ENCODE data around the gene PAX8. TPM values are rescaled to one million over a fixed set of nuclear protein-coding genes. Genes with fewer than 3 reads are reported as not detected.

PAX8 gene
- total and polyA plus RNA-seq, 2 of the 13 experiments (the other 11 are each of a cell fraction or from before 2014, with no cell fraction given), result 1.5 to 8.8 TPM

- TF ChIP-seq KDM6A (CRISPR knock-in tag; IDR thresholded peaks at IDR 0.05; ENCODE audit: low read depth) (peak; percentile 68), AKNA (CRISPR knock-in tag; IDR thresholded peaks at IDR 0.05; ENCODE audit: borderline replicate concordance) (no peak), KMT2B (CRISPR knock-in tag; IDR thresholded peaks at IDR 0.05) (peak; percentile 79; the same call in 1 of the 2 replicates), ZNF432 (CRISPR knock-in tag; IDR thresholded peaks at IDR 0.05; ENCODE audit: borderline replicate concordance) (no peak), ETV5 (CRISPR knock-in tag; IDR thresholded peaks at IDR 0.05; ENCODE audit: borderline replicate concordance) (peak; percentile 91), ZNF329 (CRISPR knock-in tag; IDR thresholded peaks at IDR 0.05; ENCODE audit: low read depth) (no peak), FOXP4 (CRISPR knock-in tag; IDR thresholded peaks at IDR 0.05) (peak; percentile 90), CEBPB (IDR thresholded peaks at IDR 0.05; ENCODE audit: borderline replicate concordance, low read depth, low read length) (peak; percentile 79; the same call in 1 of the 2 replicates), SNRNP70 (IDR thresholded peaks at IDR 0.05; ENCODE audit: low read depth, low read length) (no peak), SMAD1 (CRISPR knock-in tag; IDR thresholded peaks at IDR 0.05; ENCODE audit: borderline replicate concordance, low read depth) (no peak; the same call in 1 of the 2 replicates), NRL (CRISPR knock-in tag; IDR thresholded peaks at IDR 0.05; ENCODE audit: borderline replicate concordance) (peak; percentile 80), ZNF773 (CRISPR knock-in tag; IDR thresholded peaks at IDR 0.05; ENCODE audit: borderline replicate concordance) (no peak), TP53 (CRISPR knock-in tag; conservative IDR thresholded peaks at IDR 0.05) (no peak), ZNF703 (CRISPR knock-in tag; IDR thresholded peaks at IDR 0.05; ENCODE audit: borderline replicate concordance) (peak; percentile 86; the same call in 1 of the 2 replicates), ZMYM2 (CRISPR knock-in tag; IDR thresholded peaks at IDR 0.05) (peak; percentile 95), STAT5B (CRISPR knock-in tag; IDR thresholded peaks at IDR 0.05) (peak; percentile 76; the same call in 1 of the 2 replicates), RFXAP (CRISPR knock-in tag; IDR thresholded peaks at IDR 0.05; ENCODE audit: borderline replicate concordance) (peak; percentile 96; the same call in 1 of the 2 replicates), PRPF4 (IDR thresholded peaks at IDR 0.05; ENCODE audit: low read depth, low read length, poor library complexity, severe bottlenecking) (no peak), ELF3 (CRISPR knock-in tag; IDR thresholded peaks at IDR 0.05) (peak; percentile 97), DZIP1 (CRISPR knock-in tag; IDR thresholded peaks at IDR 0.05) (no peak)
Observed at GRCh38 chr2:113167115-113167932, 111.4 kb downstream of the PAX8 start (continued).
